ENCODE measurements around the gene TSNAXIP1.

TSNAXIP1 gene

GRCh38 chr16:67843343-67843765 is 36.7 kb downstream of the TSNAXIP1 start:
- Histone ChIP-seq H3K4me2 (ENCODE audit: low read depth, low read length, poor library complexity, severe bottlenecking) (peak overlapping the region; percentile 85), H2AFZ (ENCODE audit: low read depth, low read length, severe bottlenecking) (no peak overlapping the region), H3K9me2 (replicated peaks; ENCODE audit: insufficient read depth, low read length) (no peaks in the 10 kb centered on the region), H3F3A (ENCODE audit: insufficient read depth) (peaks cover 22% of the 10 kb centered on the region), H3K4me3 (ENCODE audit: insufficient read depth, low read length, poor library complexity, severe bottlenecking) (peak overlapping the region; percentile 85), H4K20me1 (ENCODE audit: low read depth, low read length) (peaks cover 5% of the 10 kb centered on the region; the same call in 1 of the 2 replicates), H3K9ac (ENCODE audit: low read length) (peak overlapping the region; percentile 96), H3K79me2 (ENCODE audit: insufficient read depth, low read length) (peaks cover 41% of the 10 kb centered on the region), H3K36me3 (ENCODE audit: low read length) (no peaks in the 10 kb centered on the region), H3K27ac (ENCODE audit: low read depth, low read length) (peak overlapping the region; percentile 92), H3K27me3 (ENCODE audit: low read length) (no peaks in the 10 kb centered on the region), H3K9me3 (ENCODE audit: insufficient read depth, low read length) (no peaks in the 10 kb centered on the region)
- no peak for TF ChIP-seq EZH2phosphoT487 (conservative IDR thresholded peaks at IDR 0.05; ENCODE audit: low read length)
- no peak for TF ChIP-seq CTCF (IDR thresholded peaks at IDR 0.05; ENCODE audit: insufficient read depth, low read length, poor library complexity, severe bottlenecking)

GRCh38 chr16:67844497-67844896 is 37.8 kb downstream of the TSNAXIP1 start:
- Histone ChIP-seq H3K27ac (ENCODE audit: low read depth, low read length) (no peak overlapping the region; the same call in 1 of the 2 replicates), H4K20me1 (ENCODE audit: low read depth, low read length) (peaks cover 5% of the 10 kb centered on the region; the same call in 1 of the 2 replicates), H2AFZ (ENCODE audit: low read depth, low read length, severe bottlenecking) (no peak overlapping the region), H3K36me3 (ENCODE audit: low read length) (no peaks in the 10 kb centered on the region), H3K4me2 (ENCODE audit: low read depth, low read length, poor library complexity, severe bottlenecking) (peak overlapping the region; percentile 85), H3K79me2 (ENCODE audit: insufficient read depth, low read length) (peaks cover 52% of the 10 kb centered on the region), H3F3A (ENCODE audit: insufficient read depth) (peaks cover 22% of the 10 kb centered on the region), H3K9ac (ENCODE audit: low read length) (peak overlapping the region; percentile 96; the same call in 1 of the 2 replicates), H3K9me2 (replicated peaks; ENCODE audit: insufficient read depth, low read length) (no peaks in the 10 kb centered on the region), H3K27me3 (ENCODE audit: low read length) (no peaks in the 10 kb centered on the region), H3K4me3 (ENCODE audit: insufficient read depth, low read length, poor library complexity, severe bottlenecking) (peak overlapping the region; percentile 85), H3K9me3 (ENCODE audit: insufficient read depth, low read length) (no peaks in the 10 kb centered on the region)
- TF ChIP-seq CTCF (IDR thresholded peaks at IDR 0.05; ENCODE audit: insufficient read depth, low read length, poor library complexity, severe bottlenecking) (no peak), EZH2phosphoT487 (conservative IDR thresholded peaks at IDR 0.05; ENCODE audit: low read length) (no peak)

- Histone ChIP-seq H4K20me1 (ENCODE audit: low read depth, low read length) (peaks cover 5% of the 10 kb centered on the region; the same call in 1 of the 2 replicates), H3K9ac (ENCODE audit: low read length) (peak overlapping the region; percentile 96), H3K36me3 (ENCODE audit: low read length) (no peaks in the 10 kb centered on the region), H3K9me2 (replicated peaks; ENCODE audit: insufficient read depth, low read length) (no peaks in the 10 kb centered on the region), H3K4me2 (ENCODE audit: low read depth, low read length, poor library complexity, severe bottlenecking) (peak overlapping the region; percentile 85), H3K4me3 (ENCODE audit: insufficient read depth, low read length, poor library complexity, severe bottlenecking) (peak overlapping the region; percentile 90), H3K79me2 (ENCODE audit: insufficient read depth, low read length) (peaks cover 60% of the 10 kb centered on the region), H3K27me3 (ENCODE audit: low read length) (no peaks in the 10 kb centered on the region), H3K9me3 (ENCODE audit: insufficient read depth, low read length) (no peaks in the 10 kb centered on the region), H2AFZ (ENCODE audit: low read depth, low read length, severe bottlenecking) (no peak overlapping the region), H3F3A (ENCODE audit: insufficient read depth) (peaks cover 22% of the 10 kb centered on the region), H3K27ac (ENCODE audit: low read depth, low read length) (peak overlapping the region; percentile 86)
- TF ChIP-seq CTCF (IDR thresholded peaks at IDR 0.05; ENCODE audit: insufficient read depth, low read length, poor library complexity, severe bottlenecking) = no peak
- TF ChIP-seq EZH2phosphoT487 (conservative IDR thresholded peaks at IDR 0.05; ENCODE audit: low read length) = no peak
Measured at GRCh38 chr16:67845291-67846062, 38.8 kb downstream of the TSNAXIP1 start.
